ENCODE results near the gene DDIT3.

DNA sequence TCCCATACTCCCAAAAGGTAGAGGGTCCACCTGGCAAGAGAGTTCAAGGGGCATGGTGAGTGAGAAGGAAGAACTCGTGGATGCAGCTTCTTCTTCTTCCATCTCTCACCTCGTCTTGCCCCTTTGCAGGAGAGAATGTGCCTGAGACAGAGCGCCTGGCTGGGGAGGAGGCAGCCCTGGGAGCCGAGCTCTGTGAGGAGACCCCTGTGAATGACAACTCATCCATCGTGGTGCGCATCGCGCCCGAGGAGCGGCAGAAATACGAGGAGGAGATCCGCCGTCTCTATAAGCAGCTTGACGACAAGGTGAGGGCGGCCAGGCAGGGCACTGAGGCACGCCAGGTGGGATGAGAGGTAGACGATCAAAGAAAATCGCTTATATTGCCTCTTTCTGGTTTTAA, 49.5 kb upstream of the DDIT3 start:
- TF ChIP-seq, protein P1, sequence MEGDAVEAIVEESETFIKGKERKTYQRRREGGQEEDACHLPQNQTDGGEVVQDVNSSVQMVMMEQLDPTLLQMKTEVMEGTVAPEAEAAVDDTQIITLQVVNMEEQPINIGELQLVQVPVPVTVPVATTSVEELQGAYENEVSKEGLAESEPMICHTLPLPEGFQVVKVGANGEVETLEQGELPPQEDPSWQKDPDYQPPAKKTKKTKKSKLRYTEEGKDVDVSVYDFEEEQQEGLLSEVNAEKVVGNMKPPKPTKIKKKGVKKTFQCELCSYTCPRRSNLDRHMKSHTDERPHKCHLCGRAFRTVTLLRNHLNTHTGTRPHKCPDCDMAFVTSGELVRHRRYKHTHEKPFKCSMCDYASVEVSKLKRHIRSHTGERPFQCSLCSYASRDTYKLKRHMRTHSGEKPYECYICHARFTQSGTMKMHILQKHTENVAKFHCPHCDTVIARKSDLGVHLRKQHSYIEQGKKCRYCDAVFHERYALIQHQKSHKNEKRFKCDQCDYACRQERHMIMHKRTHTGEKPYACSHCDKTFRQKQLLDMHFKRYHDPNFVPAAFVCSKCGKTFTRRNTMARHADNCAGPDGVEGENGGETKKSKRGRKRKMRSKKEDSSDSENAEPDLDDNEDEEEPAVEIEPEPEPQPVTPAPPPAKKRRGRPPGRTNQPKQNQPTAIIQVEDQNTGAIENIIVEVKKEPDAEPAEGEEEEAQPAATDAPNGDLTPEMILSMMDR (IDR thresholded peaks at IDR 0.05): no peak
- TF ChIP-seq ZFX (IDR thresholded peaks at IDR 0.05; ENCODE audit: borderline replicate concordance): no peak

All from 22Rv1 (cell line).